Thyroid gland (tissue), 4 donors: ENCODE data around the gene FAM124A.

ENCODE experiments used
- CTCF ChIP-seq, 6 experiments: fragments of 200-600 bp in 3 of 6; fragments of 450-650 bp in 3 of 6; sonication (generic) in 3 of 6; IDR thresholded peaks; one replicate each; pipeline ENCODE4 v1.5.1; 2016 to 2019; ENCODE audit warnings: antibody characterized with exemption in 6 of 6, mild to moderate bottlenecking in 2 of 6, inconsistent platforms in 1 of 6, moderate library complexity in 1 of 6
- POLR2A ChIP-seq, 2 donors: fragments of 450-650 bp; IDR thresholded peaks; one replicate each; pipeline ENCODE4 v1.6.1; 2017; ENCODE audit warnings: antibody characterized with exemption in 2 of 2, mild to moderate bottlenecking in 2 of 2, moderate library complexity in 1 of 2

DNA sequence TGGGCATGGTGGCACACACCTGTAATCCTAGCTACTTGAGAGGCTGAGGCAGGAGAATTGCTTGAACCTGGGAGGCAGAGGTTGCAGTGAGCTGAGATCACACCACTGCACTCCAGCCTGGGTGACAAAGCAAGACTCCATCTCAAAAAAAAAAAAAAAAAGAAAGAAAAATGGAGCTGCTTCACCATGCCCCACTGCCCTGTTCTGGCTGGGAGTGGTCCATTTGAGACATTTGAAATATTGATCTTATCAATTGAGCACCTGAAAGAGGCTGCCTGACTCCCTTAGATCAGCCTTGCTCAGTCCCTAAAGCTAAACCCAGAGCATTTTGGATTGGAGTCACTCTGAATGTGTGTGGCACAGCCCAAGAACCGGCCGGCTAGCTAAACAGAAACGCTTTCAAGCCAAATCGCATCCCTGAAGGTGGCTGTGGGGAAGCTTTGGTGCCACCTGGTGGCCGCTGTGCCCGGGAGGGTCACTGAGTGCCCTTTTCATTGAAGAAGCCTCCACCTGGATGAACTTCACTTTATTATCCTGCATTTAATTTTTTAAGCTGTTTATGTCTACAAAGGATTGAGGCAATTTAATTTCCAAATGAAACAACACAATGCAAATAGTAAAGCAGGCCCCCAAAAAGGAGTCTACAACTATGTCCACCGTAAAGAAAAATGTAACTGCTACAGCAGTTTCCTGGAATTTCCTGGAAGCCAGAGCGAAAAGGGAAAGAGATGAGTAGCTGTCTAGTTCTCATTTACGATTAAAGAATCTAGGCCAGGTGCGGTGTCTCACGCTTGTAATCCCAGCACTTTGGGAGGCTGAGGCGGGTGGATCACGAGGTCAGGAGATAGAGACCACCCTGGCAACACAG, 64.2 kb downstream of the FAM124A start:
- TF ChIP-seq POLR2A (IDR thresholded peaks at IDR 0.05) (no peak), CTCF (IDR thresholded peaks at IDR 0.05) (peak; percentile 54 to 93 (median 88))
